ENCODE results near the gene NCR2. TPM values are rescaled to one million over a fixed set of nuclear protein-coding genes. Genes with fewer than 3 reads are reported as not detected.

The NCR2 gene
- total RNA-seq, 1 experiment from 2014 or later = not detected

- ChIA-PET CTCF (no interaction called here), POLR2A (no interaction called here), RAD21 (ENCODE audit: low non-redundant PET in 1 of 2, low total read pairs in 2 of 2, uncharacterized antibody in 2 of 2, unreplicated experiment in 2 of 2) (no interaction called here)
- H3K79me2 ChIP-seq (ENCODE audit: insufficient read depth, low read length) = no peaks in the 10 kb centered on the region
- no peaks in the 10 kb centered on the region for H3K36me3 ChIP-seq (ENCODE audit: control insufficient read depth in 1 of 2, insufficient read depth in 2 of 2, low read length in 2 of 2)
- H3K9ac ChIP-seq (ENCODE audit: low read length) = no peak overlapping the region
- H4K20me1 ChIP-seq (ENCODE audit: insufficient read depth) = no peaks in the 10 kb centered on the region
- no peak overlapping the region for H3K4me3 ChIP-seq (replicated peaks in 1 of 2; ENCODE audit: low read depth in 1 of 2, low read length in 2 of 2)
- H3K4me2 ChIP-seq (ENCODE audit: low read length) = no peak overlapping the region
- no TSS peak for BruUV-seq (replicated peaks)
- TF ChIP-seq CBX3 (IDR thresholded peaks at IDR 0.05; ENCODE audit: low read depth) = no peak
- TF ChIP-seq SRF (IDR thresholded peaks at IDR 0.05; ENCODE audit: low read depth) = no peak
- TF ChIP-seq FOSL1 (IDR thresholded peaks at IDR 0.05; ENCODE audit: low read depth) = no peak
- TF ChIP-seq EGR1 (IDR thresholded peaks at IDR 0.05; ENCODE audit: low read depth) = no peak
- no peak for TF ChIP-seq ZBTB33 (IDR thresholded peaks at IDR 0.05; ENCODE audit: extremely low read depth, insufficient replicate concordance, low read length)
- no peak for TF ChIP-seq EZH2 (IDR thresholded peaks at IDR 0.05)
- TF ChIP-seq CTCF (IDR thresholded peaks at IDR 0.05 in 2 of 3, conservative IDR thresholded peaks at IDR 0.05 in 1 of 3; ENCODE audit: borderline replicate concordance in 1 of 3, insufficient read depth in 1 of 3, low read depth in 2 of 3, low read length in 2 of 3) = no peak
- TF ChIP-seq ZNF274 (IDR thresholded peaks at IDR 0.05; ENCODE audit: low read depth, low read length) = no peak
- TF ChIP-seq EZH2phosphoT487 (IDR thresholded peaks at IDR 0.05; ENCODE audit: borderline replicate concordance) = no peak
- no peak for TF ChIP-seq CEBPB (IDR thresholded peaks at IDR 0.05; ENCODE audit: low read depth)
- TF ChIP-seq ELF1 (IDR thresholded peaks at IDR 0.05; ENCODE audit: borderline replicate concordance, low read depth) = no peak
- no peak for TF ChIP-seq ZFX (IDR thresholded peaks at IDR 0.05)
- no peak for TF ChIP-seq SP1 (IDR thresholded peaks at IDR 0.05; ENCODE audit: low read depth)
- no peak for TF ChIP-seq POLR2AphosphoS5 (IDR thresholded peaks at IDR 0.05; ENCODE audit: low read depth, low read length)
- TF ChIP-seq REST (IDR thresholded peaks at IDR 0.05; ENCODE audit: low read depth) = no peak
- no peak for TF ChIP-seq POLR2A (IDR thresholded peaks at IDR 0.05; ENCODE audit: borderline replicate concordance, extremely low read depth, insufficient read depth, insufficient read length)
- no peak for TF ChIP-seq YY1 (IDR thresholded peaks at IDR 0.05; ENCODE audit: extremely low read depth, insufficient replicate concordance, low read depth, low read length)
- TF ChIP-seq TCF7L2 (IDR thresholded peaks at IDR 0.05; ENCODE audit: borderline replicate concordance, extremely low read depth, insufficient read depth, insufficient read length) = no peak
- no peak for TF ChIP-seq JUND (IDR thresholded peaks at IDR 0.05)
- no peaks in the 10 kb centered on the region for H3K9me2 ChIP-seq (ENCODE audit: insufficient read depth)
- H3K9me3 ChIP-seq (ENCODE audit: control insufficient read depth in 1 of 2, insufficient read depth in 1 of 2, low read depth in 1 of 2, low read length in 2 of 2) = no peaks in the 10 kb centered on the region
- DNase-seq (ENCODE audit: low read depth, low spot score) = no peak
- no peak overlapping the region for H3K27ac ChIP-seq (ENCODE audit: low read depth, low read length)
- intact Hi-C loops (cut with micrococcal nuclease) = no loop called here
- no peak for ATAC-seq
- no peak overlapping the region for H2AFZ ChIP-seq (ENCODE audit: low read depth, low read length, poor library complexity, severe bottlenecking)
- no peaks in the 10 kb centered on the region for H3K4me1 ChIP-seq (ENCODE audit: control insufficient read depth in 1 of 2, insufficient read depth in 2 of 2, low read length in 2 of 2)
- no peaks in the 10 kb centered on the region for H3K27me3 ChIP-seq (ENCODE audit: insufficient read depth, low read length)
Measured at GRCh38 chr6:41359617-41360313, 24.4 kb downstream of the NCR2 start.
